ENCODE measurements around the gene LYL1. TPM values are rescaled to one million over a fixed set of nuclear protein-coding genes. Genes with fewer than 3 reads are reported as not detected.
A peak's percentile ranks its signal among the peaks of the same experiment; 100 is the strongest.

LYL1 gene
- total and polyA plus RNA-seq, 4 donors: 12.9 to 34.1 (median 20.7) TPM

- Histone ChIP-seq H3K4me1 (ENCODE audit: control insufficient read depth in 5 of 5, insufficient read depth in 5 of 5, low read length in 5 of 5) (peaks cover 15 to 78% (median 59%) of the 10 kb centered on the region in 5 donors), H3K9me3 (ENCODE audit: control insufficient read depth in 4 of 4, insufficient read depth in 3 of 4, low read length in 3 of 4) (no peaks in the 10 kb centered on the region), H3K27ac (ENCODE audit: low read depth in 1 of 2, low read length in 1 of 2) (peak overlapping the region; percentile 78 to 98), H3K4me3 (no peak overlapping the region), H3K27me3 (ENCODE audit: control insufficient read depth in 3 of 3, insufficient read depth in 3 of 3, low read length in 2 of 3) (no peaks in the 10 kb centered on the region), H3K36me3 (ENCODE audit: control insufficient read depth in 4 of 4, insufficient read depth in 4 of 4, low read length in 4 of 4) (peaks cover 0 to 4% (median 0%) of the 10 kb centered on the region in 4 donors), H3K9ac (ENCODE audit: insufficient read depth in 1 of 2, low read length in 2 of 2) (peak overlapping the region in 1 of 2 donors; percentile 71)
- ATAC-seq (ENCODE audit: insufficient read depth, low FRiP score): no peak
- DNase-seq: peak; percentile 48 to 86 (median 77)
- WGBS, 2 donors: 48 to 65% methylated on average over 3 of the region's 3 CpGs
- no peak for TF ChIP-seq CTCF (IDR thresholded peaks at IDR 0.05; ENCODE audit: control extremely low read depth, extremely low read depth)
Observed at GRCh38 chr19:13053238-13053637, 49.4 kb downstream of the LYL1 start.

- ATAC-seq (ENCODE audit: insufficient read depth, low FRiP score) (no peak), DNase-seq (no peak)
- 54 to 77% methylated on average over 12 of the region's 12 CpGs for WGBS, 2 donors
- peaks cover 15 to 71% (median 63%) of the 10 kb centered on the region in 5 donors for H3K4me1 ChIP-seq (ENCODE audit: control insufficient read depth in 5 of 5, insufficient read depth in 5 of 5, low read length in 5 of 5)
- H3K27me3 ChIP-seq (ENCODE audit: control insufficient read depth in 3 of 3, insufficient read depth in 3 of 3, low read length in 2 of 3): no peaks in the 10 kb centered on the region
- H3K27ac ChIP-seq (ENCODE audit: low read depth in 1 of 2, low read length in 1 of 2): peak overlapping the region; percentile 78 to 98
- H3K9me3 ChIP-seq (ENCODE audit: control insufficient read depth in 4 of 4, insufficient read depth in 3 of 4, low read length in 3 of 4): no peaks in the 10 kb centered on the region
- H3K36me3 ChIP-seq (ENCODE audit: control insufficient read depth in 4 of 4, insufficient read depth in 4 of 4, low read length in 4 of 4): peaks cover 0 to 4% (median 0%) of the 10 kb centered on the region in 4 donors
- H3K9ac ChIP-seq (ENCODE audit: insufficient read depth in 1 of 2, low read length in 2 of 2): peak overlapping the region in 1 of 2 donors; percentile 70
- no peak overlapping the region for H3K4me3 ChIP-seq
- TF ChIP-seq CTCF (IDR thresholded peaks at IDR 0.05; ENCODE audit: control extremely low read depth, extremely low read depth): no peak
Observed at GRCh38 chr19:13052447-13053175, 50.0 kb downstream of the LYL1 start.

GRCh38 chr19:13051557-13052165 lies 51.0 kb downstream of the LYL1 start:
- H3K9ac ChIP-seq (ENCODE audit: insufficient read depth in 1 of 2, low read length in 2 of 2): peak overlapping the region in 1 of 2 donors; percentile 6
- DNase-seq (peak; percentile 66 to 84 (median 76)), ATAC-seq (ENCODE audit: insufficient read depth, low FRiP score) (peak; percentile 21)
- H3K4me1 ChIP-seq (ENCODE audit: control insufficient read depth in 5 of 5, insufficient read depth in 5 of 5, low read length in 5 of 5): peaks cover 15 to 64% (median 55%) of the 10 kb centered on the region in 5 donors
- H3K27me3 ChIP-seq (ENCODE audit: control insufficient read depth in 3 of 3, insufficient read depth in 3 of 3, low read length in 2 of 3): no peaks in the 10 kb centered on the region
- no peak overlapping the region for H3K4me3 ChIP-seq
- 2 to 3% methylated on average over 23 of the region's 23 CpGs for WGBS, 2 donors
- peaks cover 0 to 4% (median 0%) of the 10 kb centered on the region in 4 donors for H3K36me3 ChIP-seq (ENCODE audit: control insufficient read depth in 4 of 4, insufficient read depth in 4 of 4, low read length in 4 of 4)
- H3K27ac ChIP-seq (ENCODE audit: low read depth in 1 of 2, low read length in 1 of 2): peak overlapping the region in 1 of 2 donors; percentile 98
- TF ChIP-seq CTCF (IDR thresholded peaks at IDR 0.05; ENCODE audit: control extremely low read depth, extremely low read depth): no peak
- no peaks in the 10 kb centered on the region for H3K9me3 ChIP-seq (ENCODE audit: control insufficient read depth in 4 of 4, insufficient read depth in 3 of 4, low read length in 3 of 4)
